HepG2 (cell line): Measurements from ENCODE around the gene CCDC148. TPM values are rescaled to one million over a fixed set of nuclear protein-coding genes. Genes with fewer than 3 reads are reported as not detected.

Experiments
- ATAC-seq: fragments of 200-7000 bp; cut with Tn5 transposase; 3 replicates; pipeline ENCODE4 v1.9.1; 2020; ENCODE audit warnings: mild to moderate bottlenecking, moderate library complexity
- BruUV-seq: library from RNA; stranded (reverse); fragments of 400-500 nt; replicated peaks from 2 replicates; lab custom pipeline; 2021; lab: Mats Ljungman, UMichigan
- CTCF ChIA-PET: fragments of 300-600 bp; formaldehyde crosslinking; extraction: SDS; loops from one replicate; lab custom pipeline; 2021; ENCODE audit warnings: low total read pairs, inconsistent platforms, low intra/inter-chr PET ratio; lab: Yijun Ruan, JAX
- POLR2A ChIA-PET: fragments of 350-600 bp; sonication (Branson Sonifier 250); formaldehyde crosslinking; loops from one replicate; lab custom pipeline; 2020; ENCODE audit warnings: antibody characterized with exemption, inconsistent platforms; lab: Yijun Ruan, JAX
- DNase-seq: peaks from one replicate; pipeline ENCODE4 v3.0.0-alpha.2; 2015; ENCODE audit warnings: low spot score
- FAIRE-seq: peaks from 3 replicates; lab custom pipeline; 2011; peaks lifted over from hg19 to GRCh38; lab: Jason Lieb, UNC
- H2AFZ ChIP-seq: one replicate; pipeline ENCODE4 v1.6.1; 2011; ENCODE audit warnings: low read length, inconsistent platforms
- H3K27ac ChIP-seq: fragments of 300-600 bp; 3 replicates; pipeline ENCODE4 v1.8.0; 2011; ENCODE audit warnings: mixed run types, mild to moderate bottlenecking, mixed read lengths, low read length, inconsistent platforms; ENCODE audit not compliant: insufficient read depth; ENCODE audit errors: extremely low read length
- H3K27me3 ChIP-seq, 2 experiments: fragments of 200-600 bp in 1 of 2; 2 replicates in 1 of 2; 3 replicates in 1 of 2; pipeline versions ENCODE4 v1.6.0 to v1.8.0; 2011; ENCODE audit warnings: low read length in 2 of 2, mild to moderate bottlenecking in 2 of 2, moderate library complexity in 2 of 2, inconsistent platforms in 1 of 2; ENCODE audit not compliant: insufficient read depth in 2 of 2, control insufficient read depth in 1 of 2
- H3K36me3 ChIP-seq, 2 experiments: fragments of 200-600 bp in 1 of 2; replicated peaks in 1 of 2; 2 replicates in 1 of 2; 3 replicates in 1 of 2; pipeline versions ENCODE4 v1.5.1 to v1.8.0; 2011; ENCODE audit warnings: low read length in 2 of 2, inconsistent platforms in 1 of 2; ENCODE audit not compliant: insufficient read depth in 2 of 2, control insufficient read depth in 1 of 2
- H3K4me1 ChIP-seq: 2 replicates; pipeline ENCODE4 v1.5.1; 2012; ENCODE audit warnings: low read length, inconsistent platforms; ENCODE audit not compliant: insufficient read depth
- H3K4me2 ChIP-seq: 2 replicates; pipeline ENCODE4 v1.6.0; 2011; ENCODE audit warnings: low read depth, low read length, inconsistent platforms
- H3K4me3 ChIP-seq, 3 experiments: fragments of 200-600 bp in 1 of 3; sonication (generic), shearing (Covaris generic) in 1 of 3; replicated peaks in 1 of 3; 2 replicates each; pipeline ENCODE4 v1.5.1; 2011 to 2016; ENCODE audit warnings: low read length in 3 of 3, inconsistent platforms in 2 of 3, low read depth in 2 of 3, mild to moderate bottlenecking in 2 of 3, control low read depth in 1 of 3, mixed read lengths in 1 of 3; ENCODE audit not compliant: insufficient read depth in 1 of 3
- H3K79me2 ChIP-seq: one replicate; pipeline ENCODE4 v1.6.1; 2011; ENCODE audit warnings: low read length, inconsistent platforms; ENCODE audit not compliant: insufficient read depth
- H3K9ac ChIP-seq: 2 replicates; pipeline ENCODE4 v1.6.0; 2011; ENCODE audit warnings: mild to moderate bottlenecking, low read depth, low read length, inconsistent platforms; ENCODE audit not compliant: insufficient read depth
- H3K9me3 ChIP-seq: 2 replicates; pipeline ENCODE4 v1.5.1; 2012; ENCODE audit warnings: mild to moderate bottlenecking, low read length
- H4K20me1 ChIP-seq: 2 replicates; pipeline ENCODE4 v1.6.0; 2011; ENCODE audit warnings: inconsistent platforms, mild to moderate bottlenecking, low read length, moderate library complexity; ENCODE audit not compliant: insufficient read depth
- CBX2 ChIP-seq, 2 experiments: fragments of 200-600 bp in 1 of 2; sonication (generic); formaldehyde crosslinking in 1 of 2; IDR thresholded peaks; 2 replicates each; pipeline versions ENCODE4 v1.7.0 to v1.8.1; 2018 to 2022; ENCODE audit warnings: low read depth in 2 of 2, low read length in 1 of 2, mild to moderate bottlenecking in 1 of 2, missing genetic modification reagents in 1 of 2
- NFKB2 ChIP-seq: sonication (generic); formaldehyde crosslinking; IDR thresholded peaks from 2 replicates; pipeline ENCODE4 v1.4.0; 2020; ENCODE audit warnings: missing genetic modification reagents, borderline replicate concordance
- RFXANK ChIP-seq: IDR thresholded peaks from 2 replicates; pipeline ENCODE4 v1.6.1; 2016
- TBX3 ChIP-seq: fragments of 450-650 bp; IDR thresholded peaks from 2 replicates; pipeline ENCODE4 v1.6.1; 2017; ENCODE audit warnings: antibody characterized with exemption, mild to moderate bottlenecking, inconsistent platforms, borderline replicate concordance
- THAP11 ChIP-seq: IDR thresholded peaks from 2 replicates; pipeline ENCODE4 v1.6.1; 2016; ENCODE audit warnings: missing biosample characterization, missing genetic modification reagents
- ZNF136 ChIP-seq: sonication (generic); formaldehyde crosslinking; IDR thresholded peaks from 2 replicates; pipeline ENCODE4 v1.8.1; 2022; ENCODE audit warnings: low read depth, mild to moderate bottlenecking, moderate library complexity, missing genetic modification reagents
- ZNF230 ChIP-seq: sonication (generic); formaldehyde crosslinking; IDR thresholded peaks from 2 replicates; pipeline ENCODE4 v1.4.0; 2020; ENCODE audit warnings: mild to moderate bottlenecking, missing genetic modification reagents
- ZNF292 ChIP-seq: sonication (generic); formaldehyde crosslinking; IDR thresholded peaks from 2 replicates; pipeline ENCODE4 v1.8.1; 2022; ENCODE audit warnings: mild to moderate bottlenecking, low read depth, missing genetic modification reagents, borderline replicate concordance
- ZNF598 ChIP-seq: sonication (generic); formaldehyde crosslinking; IDR thresholded peaks from 2 replicates; pipeline ENCODE4 v1.5.1; 2020; ENCODE audit warnings: mild to moderate bottlenecking, missing genetic modification reagents, borderline replicate concordance
- ZNF788 ChIP-seq: sonication (generic); formaldehyde crosslinking; IDR thresholded peaks from 2 replicates; pipeline ENCODE4 v1.5.0; 2020; ENCODE audit warnings: mild to moderate bottlenecking, missing genetic modification reagents, borderline replicate concordance
- ZNF841 ChIP-seq: sonication (generic); formaldehyde crosslinking; IDR thresholded peaks from 2 replicates; pipeline ENCODE4 v1.8.1; 2023; ENCODE audit warnings: missing genetic modification reagents, borderline replicate concordance
- WGBS: methylation state at CpG from one replicate; pipeline ENCODE4 v1.1.6; 2017; ENCODE audit warnings: low lambda C conversion rate; 5-methylcytosine and 5-hydroxymethylcytosine counted together
- in situ Hi-C: cut with HindIII; loops from 2 replicates; pipeline ENCODE4 v1.10.0; 2017; ENCODE audit warnings: low pct_unique_long_range_greater_than_20kb; ENCODE audit not compliant: extremely low pct_ligation_motif_present
- intact Hi-C: fragments of 100-400 bp; cut with micrococcal nuclease; formaldehyde crosslinking; loops from one replicate; pipeline ENCODE4 v1.10.0; 2022; ENCODE audit not compliant: unreplicated experiment
- polyA plus RNA-seq, 8 experiments: library from polyadenylated mRNA; depleted of rRNA in 3 of 8; stranded (reverse) in 7 of 8; unstranded in 1 of 8; fragments of >200 nt; fragmentation: Illumina TruSeq in 4 of 8; extraction: Trizol in 4 of 8; gene quantifications; 2 replicates each; pipeline versions ENCODE4 v1.2.1 to v1.2.3, GENCODE V29; 2011 to 2016; ENCODE audit warnings: low read depth in 4 of 8, missing spikeins in 1 of 8, mixed read lengths in 1 of 8; ENCODE audit not compliant: insufficient read depth in 1 of 8
- total RNA-seq, 5 experiments: library from RNA; depleted of rRNA; stranded (reverse); fragments of >200 nt; fragmentation: Illumina TruSeq; extraction: Trizol; gene quantifications; 2 replicates each; pipeline ENCODE4 v1.2.3, GENCODE V29; 2016; ENCODE audit warnings: low read depth in 1 of 5
- TF ChIP-seq, protein P1 (sequence below): sonication (generic); formaldehyde crosslinking; IDR thresholded peaks from 2 replicates; pipeline ENCODE4 v1.4.0; 2020; ENCODE audit warnings: missing genetic modification reagents, borderline replicate concordance
- TF ChIP-seq, protein P2 (sequence below): sonication (generic); formaldehyde crosslinking; IDR thresholded peaks from 2 replicates; pipeline ENCODE4 v1.9.0; 2021; ENCODE audit warnings: missing genetic modification reagents, borderline replicate concordance
- TF ChIP-seq, protein P3 (sequence below): sonication (generic); formaldehyde crosslinking; IDR thresholded peaks from 2 replicates; pipeline ENCODE4 v1.8.0; 2022; ENCODE audit warnings: missing genetic modification reagents, mild to moderate bottlenecking, borderline replicate concordance

CCDC148 gene
- total and polyA plus RNA-seq, 2 of the 13 experiments (the other 11 are each of a cell fraction or from before 2014, with no cell fraction given) = 0.30 to 0.49 TPM

DNA sequence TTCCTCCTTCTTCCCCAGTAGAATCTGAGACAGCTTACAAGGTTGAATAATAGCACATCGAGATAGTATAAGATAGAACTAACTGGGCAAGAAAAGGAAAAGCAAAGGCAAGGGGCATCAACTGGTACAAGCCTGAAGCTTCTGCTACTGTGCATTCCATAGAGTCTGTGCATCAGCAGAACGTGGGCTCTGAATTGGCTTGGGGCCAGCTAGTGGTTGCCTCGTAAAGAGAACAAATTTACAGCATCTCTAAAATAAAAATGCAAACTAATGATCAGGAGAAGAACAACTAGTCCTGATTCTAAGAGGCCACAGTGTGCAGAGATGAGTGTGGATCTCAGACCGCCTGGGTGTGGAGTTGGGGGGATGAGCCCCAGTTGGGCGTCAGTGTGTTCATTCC is 318.3 kb downstream of the CCDC148 start:
- H3K4me2 ChIP-seq = no peak overlapping the region
- CTCF ChIA-PET = no interaction called here
- POLR2A ChIA-PET = no interaction called here
- H3K36me3 ChIP-seq = no peaks in the 10 kb centered on the region
- H3K79me2 ChIP-seq = no peaks in the 10 kb centered on the region
- intact Hi-C loops = no loop called here
- no peak for DNase-seq
- H3K9me3 ChIP-seq = no peaks in the 10 kb centered on the region
- ATAC-seq = no peak
- H3K4me3 ChIP-seq = no peak overlapping the region
- H3K27ac ChIP-seq = no peak overlapping the region
- BruUV-seq = no TSS peak
- H3K4me1 ChIP-seq = peaks cover 38% of the 10 kb centered on the region
- whole genome bisulfite sequencing = 63% methylated on average over 5 of the region's 5 CpGs
- in situ Hi-C loops = no loop called here
- no peak overlapping the region for H3K9ac ChIP-seq
- H3K27me3 ChIP-seq = no peaks in the 10 kb centered on the region
- FAIRE-seq = no peak
- H2AFZ ChIP-seq = no peak overlapping the region
- H4K20me1 ChIP-seq = no peaks in the 10 kb centered on the region
- TF ChIP-seq NFKB2 (CRISPR knock-in tag) = no peak
- TF ChIP-seq ZNF136 (CRISPR knock-in tag) = no peak
- TF ChIP-seq ZNF788 (CRISPR knock-in tag) = no peak
- TF ChIP-seq, protein P1, sequence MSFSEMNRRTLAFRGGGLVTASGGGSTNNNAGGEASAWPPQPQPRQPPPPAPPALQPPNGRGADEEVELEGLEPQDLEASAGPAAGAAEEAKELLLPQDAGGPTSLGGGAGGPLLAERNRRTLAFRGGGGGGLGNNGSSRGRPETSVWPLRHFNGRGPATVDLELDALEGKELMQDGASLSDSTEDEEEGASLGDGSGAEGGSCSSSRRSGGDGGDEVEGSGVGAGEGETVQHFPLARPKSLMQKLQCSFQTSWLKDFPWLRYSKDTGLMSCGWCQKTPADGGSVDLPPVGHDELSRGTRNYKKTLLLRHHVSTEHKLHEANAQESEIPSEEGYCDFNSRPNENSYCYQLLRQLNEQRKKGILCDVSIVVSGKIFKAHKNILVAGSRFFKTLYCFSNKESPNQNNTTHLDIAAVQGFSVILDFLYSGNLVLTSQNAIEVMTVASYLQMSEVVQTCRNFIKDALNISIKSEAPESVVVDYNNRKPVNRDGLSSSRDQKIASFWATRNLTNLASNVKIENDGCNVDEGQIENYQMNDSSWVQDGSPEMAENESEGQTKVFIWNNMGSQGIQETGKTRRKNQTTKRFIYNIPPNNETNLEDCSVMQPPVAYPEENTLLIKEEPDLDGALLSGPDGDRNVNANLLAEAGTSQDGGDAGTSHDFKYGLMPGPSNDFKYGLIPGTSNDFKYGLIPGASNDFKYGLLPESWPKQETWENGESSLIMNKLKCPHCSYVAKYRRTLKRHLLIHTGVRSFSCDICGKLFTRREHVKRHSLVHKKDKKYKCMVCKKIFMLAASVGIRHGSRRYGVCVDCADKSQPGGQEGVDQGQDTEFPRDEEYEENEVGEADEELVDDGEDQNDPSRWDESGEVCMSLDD (CRISPR knock-in tag) = no peak
- no peak for TF ChIP-seq ZNF292 (CRISPR knock-in tag)
- no peak for TF ChIP-seq THAP11
- no peak for TF ChIP-seq RFXANK (CRISPR knock-in tag)
- no peak for TF ChIP-seq ZNF598 (CRISPR knock-in tag)
- TF ChIP-seq, protein P2, sequence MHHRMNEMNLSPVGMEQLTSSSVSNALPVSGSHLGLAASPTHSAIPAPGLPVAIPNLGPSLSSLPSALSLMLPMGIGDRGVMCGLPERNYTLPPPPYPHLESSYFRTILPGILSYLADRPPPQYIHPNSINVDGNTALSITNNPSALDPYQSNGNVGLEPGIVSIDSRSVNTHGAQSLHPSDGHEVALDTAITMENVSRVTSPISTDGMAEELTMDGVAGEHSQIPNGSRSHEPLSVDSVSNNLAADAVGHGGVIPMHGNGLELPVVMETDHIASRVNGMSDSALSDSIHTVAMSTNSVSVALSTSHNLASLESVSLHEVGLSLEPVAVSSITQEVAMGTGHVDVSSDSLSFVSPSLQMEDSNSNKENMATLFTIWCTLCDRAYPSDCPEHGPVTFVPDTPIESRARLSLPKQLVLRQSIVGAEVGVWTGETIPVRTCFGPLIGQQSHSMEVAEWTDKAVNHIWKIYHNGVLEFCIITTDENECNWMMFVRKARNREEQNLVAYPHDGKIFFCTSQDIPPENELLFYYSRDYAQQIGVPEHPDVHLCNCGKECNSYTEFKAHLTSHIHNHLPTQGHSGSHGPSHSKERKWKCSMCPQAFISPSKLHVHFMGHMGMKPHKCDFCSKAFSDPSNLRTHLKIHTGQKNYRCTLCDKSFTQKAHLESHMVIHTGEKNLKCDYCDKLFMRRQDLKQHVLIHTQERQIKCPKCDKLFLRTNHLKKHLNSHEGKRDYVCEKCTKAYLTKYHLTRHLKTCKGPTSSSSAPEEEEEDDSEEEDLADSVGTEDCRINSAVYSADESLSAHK (CRISPR knock-in tag) = no peak
- no peak for TF ChIP-seq ZNF841 (CRISPR knock-in tag)
- TF ChIP-seq, protein P3, sequence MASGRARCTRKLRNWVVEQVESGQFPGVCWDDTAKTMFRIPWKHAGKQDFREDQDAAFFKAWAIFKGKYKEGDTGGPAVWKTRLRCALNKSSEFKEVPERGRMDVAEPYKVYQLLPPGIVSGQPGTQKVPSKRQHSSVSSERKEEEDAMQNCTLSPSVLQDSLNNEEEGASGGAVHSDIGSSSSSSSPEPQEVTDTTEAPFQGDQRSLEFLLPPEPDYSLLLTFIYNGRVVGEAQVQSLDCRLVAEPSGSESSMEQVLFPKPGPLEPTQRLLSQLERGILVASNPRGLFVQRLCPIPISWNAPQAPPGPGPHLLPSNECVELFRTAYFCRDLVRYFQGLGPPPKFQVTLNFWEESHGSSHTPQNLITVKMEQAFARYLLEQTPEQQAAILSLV (CRISPR knock-in tag) = no peak
- TF ChIP-seq ZNF230 = no peak
- no peak for TF ChIP-seq TBX3
- TF ChIP-seq CBX2 (IDR thresholded peaks at IDR 0.05; ENCODE audit: low read depth, low read length) = no peak
- TF ChIP-seq CBX2 (CRISPR knock-in tag; IDR thresholded peaks at IDR 0.05; ENCODE audit: low read depth) = no peak
